ENCODE results near the gene LMOD3.

The LMOD3 gene

GRCh38 chr3:69141313-69141712, 18.9 kb upstream of the LMOD3 start:
- peaks cover 6% of the 10 kb centered on the region for H3K27me3 Mint-ChIP-seq
- no peaks in the 10 kb centered on the region for H3K4me1 Mint-ChIP-seq
- DNase-seq = no peak
- no peak overlapping the region for H3K27ac Mint-ChIP-seq
- H3K36me3 Mint-ChIP-seq (ENCODE audit: low read depth) = no peaks in the 10 kb centered on the region
- no peak overlapping the region for H3K4me3 Mint-ChIP-seq
- ATAC-seq = peak; percentile 63
- no peaks in the 10 kb centered on the region for H3K9me3 Mint-ChIP-seq

GRCh38 chr3:69137412-69137811, 15.0 kb upstream of the LMOD3 start:
- DNase-seq = no peak
- Mint-ChIP-seq H3K27me3 (peaks cover 6% of the 10 kb centered on the region), H3K9me3 (no peaks in the 10 kb centered on the region), H3K27ac (no peak overlapping the region), H3K36me3 (ENCODE audit: low read depth) (no peaks in the 10 kb centered on the region), H3K4me3 (no peak overlapping the region), H3K4me1 (no peaks in the 10 kb centered on the region)
- no peak for ATAC-seq

DNA sequence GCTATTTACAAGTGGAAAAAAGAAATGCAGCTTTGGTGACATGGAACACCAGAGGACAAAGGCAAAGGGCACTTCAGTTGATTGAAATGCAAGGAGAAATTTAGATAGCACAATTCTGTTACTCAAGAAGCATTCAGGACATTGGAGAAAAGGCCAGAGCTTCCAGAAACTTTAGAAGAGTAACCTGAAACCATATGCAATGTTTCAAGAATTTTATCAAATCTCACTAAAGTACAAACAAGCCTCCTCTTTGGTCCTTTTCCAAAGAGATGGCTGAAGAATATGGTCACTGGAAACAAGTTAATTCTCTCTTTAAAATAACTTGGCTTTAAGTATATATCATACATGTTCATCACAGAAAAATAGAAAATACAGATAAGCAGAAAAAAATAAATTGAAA, 14.6 kb upstream of the LMOD3 start:
- peaks cover 6% of the 10 kb centered on the region for H3K27me3 Mint-ChIP-seq
- no peak for ATAC-seq

GRCh38 chr3:69130689-69131088, 8.3 kb upstream of the LMOD3 start:
- DNase-seq = no peak
- no peaks in the 10 kb centered on the region for H3K36me3 Mint-ChIP-seq (ENCODE audit: low read depth)

More for the DNA sequence above, 14.6 kb upstream of the LMOD3 start:
- Mint-ChIP-seq H3K4me3 (no peak overlapping the region), H3K27ac (no peak overlapping the region), H3K4me1 (no peaks in the 10 kb centered on the region), H3K9me3 (no peaks in the 10 kb centered on the region), H3K36me3 (ENCODE audit: low read depth) (no peaks in the 10 kb centered on the region)
- DNase-seq = no peak

GRCh38 chr3:69129531-69129930, 7.1 kb upstream of the LMOD3 start:
- Mint-ChIP-seq H3K9me3 (no peaks in the 10 kb centered on the region), H3K4me3 (no peak overlapping the region), H3K36me3 (ENCODE audit: low read depth) (no peaks in the 10 kb centered on the region), H3K27me3 (no peaks in the 10 kb centered on the region), H3K27ac (no peak overlapping the region), H3K4me1 (no peaks in the 10 kb centered on the region)
- no peak for DNase-seq
- ATAC-seq = no peak

More at GRCh38 chr3:69130689-69131088, 8.3 kb upstream of the LMOD3 start:
- Mint-ChIP-seq H3K4me3 (no peak overlapping the region), H3K4me1 (no peaks in the 10 kb centered on the region), H3K27me3 (no peaks in the 10 kb centered on the region), H3K27ac (no peak overlapping the region), H3K9me3 (no peaks in the 10 kb centered on the region)
- ATAC-seq = no peak

DNA sequence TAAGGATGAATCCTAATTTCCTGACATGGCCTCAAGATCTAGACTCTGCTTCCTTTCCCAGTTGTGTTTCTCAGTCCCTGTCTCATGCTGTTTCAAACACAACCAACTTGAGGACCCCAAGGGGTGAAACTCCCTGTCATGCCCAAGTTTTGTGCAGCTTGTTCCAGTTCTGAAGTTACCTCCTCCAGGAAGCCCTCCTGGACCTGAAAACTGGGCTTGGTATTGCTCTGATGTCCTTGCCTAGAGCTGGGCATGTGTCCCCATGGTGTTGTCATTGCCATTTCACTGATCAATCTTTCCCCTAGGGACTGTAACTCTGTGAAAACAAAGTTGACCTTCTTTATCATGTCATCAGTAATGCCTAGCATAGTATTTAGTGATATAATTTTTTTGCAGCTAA, 6.1 kb upstream of the LMOD3 start:
- H3K9me3 Mint-ChIP-seq = no peaks in the 10 kb centered on the region
- no peaks in the 10 kb centered on the region for H3K4me1 Mint-ChIP-seq

GRCh38 chr3:69126999-69127398, 4.6 kb upstream of the LMOD3 start:
- ATAC-seq = no peak
- H3K9me3 Mint-ChIP-seq = no peaks in the 10 kb centered on the region
- no peaks in the 10 kb centered on the region for H3K36me3 Mint-ChIP-seq (ENCODE audit: low read depth)
- no peaks in the 10 kb centered on the region for H3K27me3 Mint-ChIP-seq
- no peak overlapping the region for H3K4me3 Mint-ChIP-seq
- H3K4me1 Mint-ChIP-seq = no peaks in the 10 kb centered on the region
- no peak for DNase-seq
- no peak overlapping the region for H3K27ac Mint-ChIP-seq

More for the DNA sequence above, 6.1 kb upstream of the LMOD3 start:
- Mint-ChIP-seq H3K27ac (no peak overlapping the region), H3K36me3 (ENCODE audit: low read depth) (no peaks in the 10 kb centered on the region), H3K27me3 (no peaks in the 10 kb centered on the region), H3K4me3 (no peak overlapping the region)
- DNase-seq (no peak), ATAC-seq (no peak)

- Mint-ChIP-seq H3K27ac (no peak overlapping the region), H3K27me3 (no peaks in the 10 kb centered on the region), H3K9me3 (no peaks in the 10 kb centered on the region), H3K4me3 (no peak overlapping the region), H3K36me3 (ENCODE audit: low read depth) (no peaks in the 10 kb centered on the region), H3K4me1 (no peaks in the 10 kb centered on the region)
- DNase-seq = no peak
- no peak for ATAC-seq
These were observed 3.8 kb upstream of the LMOD3 start for GRCh38 chr3:69126216-69126615.

GRCh38 chr3:69121950-69122349, 445 bp downstream of the LMOD3 start:
- no peak overlapping the region for H3K4me3 Mint-ChIP-seq
- no peak for ATAC-seq

GRCh38 chr3:69121513-69121912, 882 bp downstream of the LMOD3 start:
- Mint-ChIP-seq H3K27me3 (no peaks in the 10 kb centered on the region), H3K36me3 (ENCODE audit: low read depth) (no peaks in the 10 kb centered on the region), H3K27ac (no peak overlapping the region), H3K9me3 (no peaks in the 10 kb centered on the region), H3K4me3 (no peak overlapping the region), H3K4me1 (peaks cover 2% of the 10 kb centered on the region)
- DNase-seq (no peak), ATAC-seq (no peak)

More at GRCh38 chr3:69121950-69122349, 445 bp downstream of the LMOD3 start:
- H3K27me3 Mint-ChIP-seq = no peaks in the 10 kb centered on the region
- peaks cover 2% of the 10 kb centered on the region for H3K4me1 Mint-ChIP-seq
- no peak overlapping the region for H3K27ac Mint-ChIP-seq
- H3K36me3 Mint-ChIP-seq (ENCODE audit: low read depth) = no peaks in the 10 kb centered on the region
- no peak for DNase-seq
- no peaks in the 10 kb centered on the region for H3K9me3 Mint-ChIP-seq

DNA sequence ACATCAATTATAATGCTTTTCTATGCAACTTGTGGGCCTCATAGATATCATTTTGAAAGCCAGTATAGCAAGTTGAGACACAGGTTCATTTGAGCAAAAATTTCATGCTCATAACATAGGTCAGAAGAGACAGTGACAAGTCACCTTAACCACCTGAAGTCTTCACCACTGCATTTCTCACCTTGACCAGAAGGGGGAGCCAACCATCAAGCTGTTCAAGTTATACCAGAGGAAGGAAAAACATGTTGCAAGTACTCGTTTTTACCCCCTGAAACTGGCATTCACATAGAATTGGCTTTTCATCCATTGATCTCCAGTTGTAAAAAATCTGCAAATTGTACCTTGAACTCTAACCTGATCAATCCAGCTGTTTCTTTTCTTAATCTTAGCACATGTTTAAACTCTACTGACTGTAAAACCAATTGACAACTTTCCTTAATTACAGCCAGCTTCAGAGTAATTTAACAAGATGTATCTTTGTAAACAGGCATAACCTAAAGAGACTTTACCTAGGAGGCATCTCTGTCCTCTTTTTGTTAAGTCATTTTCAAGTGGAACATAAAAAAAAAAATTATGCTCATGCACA, 1.4 kb downstream of the LMOD3 start:
- no peak overlapping the region for H3K4me3 Mint-ChIP-seq
- DNase-seq = peak; percentile 81
- H3K4me1 Mint-ChIP-seq = peaks cover 2% of the 10 kb centered on the region
- H3K27me3 Mint-ChIP-seq = no peaks in the 10 kb centered on the region
- no peaks in the 10 kb centered on the region for H3K36me3 Mint-ChIP-seq (ENCODE audit: low read depth)
- H3K9me3 Mint-ChIP-seq = no peaks in the 10 kb centered on the region
- ATAC-seq = peak; percentile 84
- no peak overlapping the region for H3K27ac Mint-ChIP-seq

DNA sequence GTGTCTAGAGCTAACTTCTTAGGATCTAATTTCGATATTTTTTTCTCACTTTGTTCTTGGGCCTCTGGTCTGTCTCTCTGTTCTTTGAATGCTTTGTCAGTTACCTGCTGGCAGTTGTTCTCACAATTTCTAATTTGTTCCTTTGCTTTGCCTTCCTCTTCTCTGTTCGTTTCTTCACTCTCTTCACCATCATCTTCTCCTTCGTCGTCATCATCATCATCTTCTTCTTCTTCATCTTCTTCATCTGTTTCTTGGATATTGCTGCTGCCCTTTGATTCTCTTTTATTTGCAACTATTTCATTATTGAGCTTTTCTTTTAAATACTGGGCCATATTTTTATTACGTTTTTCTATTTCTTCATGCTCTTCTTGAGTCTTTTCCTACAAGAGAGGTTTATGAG, 2.7 kb downstream of the LMOD3 start:
- no peak for DNase-seq
- Mint-ChIP-seq H3K9me3 (no peaks in the 10 kb centered on the region), H3K4me1 (peaks cover 4% of the 10 kb centered on the region), H3K27me3 (no peaks in the 10 kb centered on the region), H3K36me3 (ENCODE audit: low read depth) (no peaks in the 10 kb centered on the region), H3K4me3 (no peak overlapping the region), H3K27ac (no peak overlapping the region)
- ATAC-seq = no peak

DNA sequence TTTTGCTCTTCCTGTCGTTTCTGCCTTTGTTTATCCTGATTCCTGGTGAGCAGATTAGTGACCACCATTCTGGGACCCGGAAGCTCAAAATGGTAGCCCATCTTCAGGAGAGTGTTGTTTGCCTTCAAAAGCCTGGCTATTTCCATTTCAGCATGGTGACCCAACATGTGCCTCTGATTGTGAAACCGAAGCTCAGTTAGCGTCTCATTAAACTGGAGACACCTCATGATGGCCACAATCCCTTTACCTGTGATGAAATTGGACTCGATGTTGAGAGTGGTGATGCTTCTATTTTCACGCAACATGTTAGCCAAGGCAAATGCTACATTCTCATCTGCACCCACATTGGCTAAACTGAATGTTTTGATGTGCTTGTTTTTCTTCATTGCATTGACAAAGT, 3.3 kb downstream of the LMOD3 start:
- ATAC-seq = no peak
- Mint-ChIP-seq H3K4me1 (peaks cover 7% of the 10 kb centered on the region), H3K4me3 (no peak overlapping the region)

GRCh38 chr3:69118555-69118954, 3.8 kb downstream of the LMOD3 start:
- no peak for DNase-seq
- Mint-ChIP-seq H3K9me3 (no peaks in the 10 kb centered on the region), H3K27me3 (no peaks in the 10 kb centered on the region), H3K27ac (no peak overlapping the region), H3K4me3 (no peak overlapping the region), H3K36me3 (ENCODE audit: low read depth) (no peaks in the 10 kb centered on the region), H3K4me1 (peaks cover 12% of the 10 kb centered on the region)
- ATAC-seq = no peak

More for the DNA sequence above, 3.3 kb downstream of the LMOD3 start:
- Mint-ChIP-seq H3K27me3 (no peaks in the 10 kb centered on the region), H3K36me3 (ENCODE audit: low read depth) (no peaks in the 10 kb centered on the region), H3K9me3 (no peaks in the 10 kb centered on the region), H3K27ac (no peak overlapping the region)
- DNase-seq = no peak

DNA sequence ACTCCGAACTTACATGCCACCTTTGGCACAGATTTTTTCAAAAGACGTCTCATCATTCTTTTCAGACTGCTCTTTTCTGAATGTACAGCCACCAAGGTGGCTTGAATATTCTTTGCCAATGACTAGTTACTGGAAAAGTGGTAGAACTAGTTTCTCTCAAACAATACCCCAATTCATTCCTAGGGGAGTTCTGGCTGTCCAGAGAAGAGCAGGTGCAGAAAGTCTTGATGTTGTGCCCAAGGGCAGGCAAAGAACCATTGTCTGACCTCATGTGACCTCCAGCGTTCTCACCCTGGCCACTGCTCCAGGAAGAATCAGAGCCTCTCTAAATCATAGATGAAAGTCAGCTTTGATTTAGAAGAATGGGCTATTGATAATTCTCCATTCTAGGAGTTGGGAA, 5.5 kb downstream of the LMOD3 start:
- no peak overlapping the region for H3K4me3 Mint-ChIP-seq
- H3K27ac Mint-ChIP-seq = no peak overlapping the region
- peaks cover 25% of the 10 kb centered on the region for H3K4me1 Mint-ChIP-seq
- H3K36me3 Mint-ChIP-seq (ENCODE audit: low read depth) = no peaks in the 10 kb centered on the region
- DNase-seq (no peak), ATAC-seq (no peak)
- H3K27me3 Mint-ChIP-seq = no peaks in the 10 kb centered on the region
- H3K9me3 Mint-ChIP-seq = no peaks in the 10 kb centered on the region

DNA sequence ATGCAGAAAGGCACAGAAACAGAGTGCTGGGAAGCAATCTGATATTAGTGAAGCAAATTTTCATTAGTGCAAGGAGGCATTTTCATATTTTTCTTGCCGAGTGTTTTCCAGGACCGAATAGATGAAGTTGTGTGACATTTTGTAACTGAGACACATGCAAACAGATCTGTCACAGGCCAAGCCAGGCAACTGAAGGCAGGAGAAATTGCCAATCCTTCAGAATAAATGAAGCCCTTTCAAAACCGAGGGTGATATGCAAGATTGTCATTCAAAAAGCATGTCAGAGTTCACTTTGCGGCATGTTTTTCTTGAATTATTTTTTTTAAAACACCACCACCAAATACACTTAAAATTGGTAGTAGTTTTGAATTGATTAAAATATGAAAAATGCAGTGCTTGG, 6.2 kb downstream of the LMOD3 start:
- peaks cover 25% of the 10 kb centered on the region for H3K4me1 Mint-ChIP-seq
- H3K36me3 Mint-ChIP-seq (ENCODE audit: low read depth) = no peaks in the 10 kb centered on the region
- no peak for ATAC-seq
- H3K4me3 Mint-ChIP-seq = no peak overlapping the region
- no peaks in the 10 kb centered on the region for H3K27me3 Mint-ChIP-seq
- DNase-seq = no peak
- no peaks in the 10 kb centered on the region for H3K9me3 Mint-ChIP-seq
- no peak overlapping the region for H3K27ac Mint-ChIP-seq

Measured in activated naive CD8-positive, alpha-beta T cell treated with anti-CD3 and anti-CD28 coated beads, Interleukin-2, amount 50 U/mL, for 24 hours (primary cell).